Spleen (tissue), 7 donors: ENCODE data around the gene TTC7B.

Experiments
- POLR2A ChIP-seq, 3 donors: fragments of 450-650 bp; IDR thresholded peaks; one replicate each; pipeline ENCODE4 v1.5.1; 2017; ENCODE audit warnings: antibody characterized with exemption in 3 of 3, mild to moderate bottlenecking in 1 of 3
- POLR2AphosphoS5 ChIP-seq, 3 donors: sonication (generic); formaldehyde crosslinking; IDR thresholded peaks; one replicate each; pipeline ENCODE4 v1.5.1; 2017; ENCODE audit warnings: antibody characterized with exemption in 3 of 3
- TF ChIP-seq, protein P1 (sequence below), 11 experiments: fragments of 200-600 bp in 7 of 11; fragments of 450-650 bp in 4 of 11; sonication (generic) in 4 of 11; IDR thresholded peaks in 8 of 11; conservative IDR thresholded peaks in 3 of 11; 1 replicate in 7 of 11; 2 replicates in 4 of 11; pipeline versions ENCODE4 v1.4.0 to v1.8.0; 2016 to 2021; ENCODE audit warnings: antibody characterized with exemption in 11 of 11, inconsistent platforms in 4 of 11, mild to moderate bottlenecking in 1 of 11
- donor health status: DM: no; HTN: no; CAD: no; lungs with moderate emphysema.
- donor health status: DM: no; HTN: no; CAD: no.
- donor health status: DM: no; HTN: no; CAD: no.

GRCh38 chr14:90558983-90559590 is 257.1 kb downstream of the TTC7B start:
- TF ChIP-seq, protein P1, sequence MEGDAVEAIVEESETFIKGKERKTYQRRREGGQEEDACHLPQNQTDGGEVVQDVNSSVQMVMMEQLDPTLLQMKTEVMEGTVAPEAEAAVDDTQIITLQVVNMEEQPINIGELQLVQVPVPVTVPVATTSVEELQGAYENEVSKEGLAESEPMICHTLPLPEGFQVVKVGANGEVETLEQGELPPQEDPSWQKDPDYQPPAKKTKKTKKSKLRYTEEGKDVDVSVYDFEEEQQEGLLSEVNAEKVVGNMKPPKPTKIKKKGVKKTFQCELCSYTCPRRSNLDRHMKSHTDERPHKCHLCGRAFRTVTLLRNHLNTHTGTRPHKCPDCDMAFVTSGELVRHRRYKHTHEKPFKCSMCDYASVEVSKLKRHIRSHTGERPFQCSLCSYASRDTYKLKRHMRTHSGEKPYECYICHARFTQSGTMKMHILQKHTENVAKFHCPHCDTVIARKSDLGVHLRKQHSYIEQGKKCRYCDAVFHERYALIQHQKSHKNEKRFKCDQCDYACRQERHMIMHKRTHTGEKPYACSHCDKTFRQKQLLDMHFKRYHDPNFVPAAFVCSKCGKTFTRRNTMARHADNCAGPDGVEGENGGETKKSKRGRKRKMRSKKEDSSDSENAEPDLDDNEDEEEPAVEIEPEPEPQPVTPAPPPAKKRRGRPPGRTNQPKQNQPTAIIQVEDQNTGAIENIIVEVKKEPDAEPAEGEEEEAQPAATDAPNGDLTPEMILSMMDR (IDR thresholded peaks at IDR 0.05 in 8 of 11, conservative IDR thresholded peaks at IDR 0.05 in 3 of 11) = no peak
- no peak for TF ChIP-seq POLR2AphosphoS5 (IDR thresholded peaks at IDR 0.05)
- no peak for TF ChIP-seq POLR2A (IDR thresholded peaks at IDR 0.05)
